Measurements from ENCODE around the gene PCSK7. TPM values are rescaled to one million over a fixed set of nuclear protein-coding genes. Genes with fewer than 3 reads are reported as not detected.

Gene PCSK7
- total RNA-seq, 1 donor from 2014 or later = 63.8 TPM

GRCh38 chr11:117171007-117171403, 60.9 kb downstream of the PCSK7 start:
- no peak for DNase-seq (ENCODE audit: extremely low spot score in 2 of 2)
- intact Hi-C loops (cut with DNase I) = loop anchor here (10.0 kb wide), 1 partner anchor 54 kb away; no protein-coding TSS in a partner anchor
- TF ChIP-seq CTCF (IDR thresholded peaks at IDR 0.05) (no peak), POLR2A (IDR thresholded peaks at IDR 0.05) (no peak), POLR2AphosphoS5 (IDR thresholded peaks at IDR 0.05; ENCODE audit: insufficient read depth in 1 of 2, low read depth in 1 of 2) (no peak)
- Histone ChIP-seq H3K27me3 (no peaks in the 10 kb centered on the region), H3K4me3 (no peak overlapping the region), H3K36me3 (peaks cover 0 to 31% of the 10 kb centered on the region in 2 donors), H3K27ac (no peak overlapping the region), H3K4me1 (peaks cover 5% of the 10 kb centered on the region), H3K9me3 (no peaks in the 10 kb centered on the region)

GRCh38 chr11:117170210-117170609, 61.7 kb downstream of the PCSK7 start:
- H3K27ac ChIP-seq = no peak overlapping the region
- TF ChIP-seq POLR2AphosphoS5 (IDR thresholded peaks at IDR 0.05; ENCODE audit: insufficient read depth in 1 of 2, low read depth in 1 of 2) = no peak
- TF ChIP-seq POLR2A (IDR thresholded peaks at IDR 0.05) = no peak
- no peak for TF ChIP-seq CTCF (IDR thresholded peaks at IDR 0.05)
- no peak for DNase-seq (ENCODE audit: extremely low spot score in 2 of 2)
- H3K9me3 ChIP-seq = no peaks in the 10 kb centered on the region
- no peak overlapping the region for H3K4me3 ChIP-seq
- H3K4me1 ChIP-seq = peaks cover 5% of the 10 kb centered on the region
- peaks cover 0 to 38% of the 10 kb centered on the region in 2 donors for H3K36me3 ChIP-seq
- intact Hi-C loops (cut with DNase I) = loop anchor here (10.0 kb wide), 1 partner anchor 55 kb away; no protein-coding TSS in a partner anchor
- no peaks in the 10 kb centered on the region for H3K27me3 ChIP-seq

GRCh38 chr11:117169736-117170135, 62.1 kb downstream of the PCSK7 start:
- no peaks in the 10 kb centered on the region for H3K27me3 ChIP-seq
- no peak overlapping the region for H3K27ac ChIP-seq
- intact Hi-C loops (cut with DNase I) = loop anchor here (10.0 kb wide), 1 partner anchor 55 kb away; no protein-coding TSS in a partner anchor
- no peaks in the 10 kb centered on the region for H3K9me3 ChIP-seq
- H3K4me3 ChIP-seq = no peak overlapping the region
- no peak for DNase-seq (ENCODE audit: extremely low spot score in 2 of 2)
- H3K36me3 ChIP-seq = peaks cover 0 to 41% of the 10 kb centered on the region in 2 donors
- H3K4me1 ChIP-seq = peaks cover 5% of the 10 kb centered on the region
- TF ChIP-seq POLR2AphosphoS5 (IDR thresholded peaks at IDR 0.05; ENCODE audit: insufficient read depth in 1 of 2, low read depth in 1 of 2) (no peak), CTCF (IDR thresholded peaks at IDR 0.05) (no peak), POLR2A (IDR thresholded peaks at IDR 0.05) (no peak)

GRCh38 chr11:117166491-117166890, 65.4 kb downstream of the PCSK7 start:
- H3K27ac ChIP-seq = no peak overlapping the region
- TF ChIP-seq POLR2A (IDR thresholded peaks at IDR 0.05) = no peak
- TF ChIP-seq CTCF (IDR thresholded peaks at IDR 0.05) = no peak
- no peak for TF ChIP-seq POLR2AphosphoS5 (IDR thresholded peaks at IDR 0.05; ENCODE audit: insufficient read depth in 1 of 2, low read depth in 1 of 2)
- H3K36me3 ChIP-seq = peaks cover 0 to 73% of the 10 kb centered on the region in 2 donors
- intact Hi-C loops (cut with DNase I) = no loop called here
- no peaks in the 10 kb centered on the region for H3K27me3 ChIP-seq
- H3K4me1 ChIP-seq = no peaks in the 10 kb centered on the region
- no peak overlapping the region for H3K4me3 ChIP-seq
- no peaks in the 10 kb centered on the region for H3K9me3 ChIP-seq
- DNase-seq (ENCODE audit: extremely low spot score in 2 of 2) = no peak

GRCh38 chr11:117160826-117161225, 71.0 kb downstream of the PCSK7 start:
- no peaks in the 10 kb centered on the region for H3K9me3 ChIP-seq
- no peak overlapping the region for H3K4me3 ChIP-seq
- no peak for TF ChIP-seq POLR2A (IDR thresholded peaks at IDR 0.05)
- TF ChIP-seq POLR2AphosphoS5 (IDR thresholded peaks at IDR 0.05; ENCODE audit: insufficient read depth in 1 of 2, low read depth in 1 of 2) = no peak
- no peak for TF ChIP-seq CTCF (IDR thresholded peaks at IDR 0.05)
- peaks cover 2% of the 10 kb centered on the region for H3K4me1 ChIP-seq
- intact Hi-C loops (cut with DNase I) = no loop called here
- no peaks in the 10 kb centered on the region for H3K27me3 ChIP-seq
- peaks cover 0 to 61% of the 10 kb centered on the region in 2 donors for H3K36me3 ChIP-seq
- no peak for DNase-seq (ENCODE audit: extremely low spot score in 2 of 2)
- H3K27ac ChIP-seq = no peak overlapping the region
